SK-N-SH treated with all-trans-retinoic acid at 6 μM for 48 hours (cell line): ENCODE results near the gene CTNNA3.

Experiments used
- ARNTL ChIP-seq: fragments of 450-650 bp; formaldehyde crosslinking; IDR thresholded peaks from 2 replicates; pipeline ENCODE4 v1.5.0; 2020; ENCODE audit warnings: low read depth, mild to moderate bottlenecking, moderate library complexity, borderline replicate concordance
- CREB5 ChIP-seq: fragments of 250-450 bp; sonication (Bioruptor Pico); IDR thresholded peaks from 2 replicates; pipeline ENCODE4 v1.5.1; 2020; ENCODE audit warnings: low read depth, mild to moderate bottlenecking, moderate library complexity
- ISL1 ChIP-seq: fragments of 250-450 bp; sonication (Bioruptor Pico); IDR thresholded peaks from 2 replicates; pipeline ENCODE4 v2.1.2; 2022; ENCODE audit warnings: mild to moderate bottlenecking, moderate library complexity
- ZFP30 ChIP-seq: fragments of 450-650 bp; formaldehyde crosslinking; IDR thresholded peaks from 2 replicates; pipeline ENCODE4 v1.5.0; 2022; ENCODE audit warnings: mild to moderate bottlenecking, moderate library complexity
- ZNF565 ChIP-seq: fragments of 450-650 bp; formaldehyde crosslinking; conservative IDR thresholded peaks from 2 replicates; pipeline ENCODE4 v1.5.0; 2020; ENCODE audit warnings: low read depth, mild to moderate bottlenecking, moderate library complexity
- TF ChIP-seq, protein P1 (sequence below): fragments of 250-450 bp; sonication (Bioruptor Pico); IDR thresholded peaks from 2 replicates; pipeline ENCODE4 v1.5.1; 2021; ENCODE audit warnings: mild to moderate bottlenecking, moderate library complexity

GRCh38 chr10:66514666-66515065 lies 1181.3 kb downstream of the CTNNA3 start:
- TF ChIP-seq ZFP30 (CRISPR knock-in tag) (no peak), ARNTL (CRISPR knock-in tag) (no peak), CREB5 (CRISPR knock-in tag) (no peak), ISL1 (CRISPR knock-in tag) (no peak), ZNF565 (no peak)
- TF ChIP-seq, protein P1, sequence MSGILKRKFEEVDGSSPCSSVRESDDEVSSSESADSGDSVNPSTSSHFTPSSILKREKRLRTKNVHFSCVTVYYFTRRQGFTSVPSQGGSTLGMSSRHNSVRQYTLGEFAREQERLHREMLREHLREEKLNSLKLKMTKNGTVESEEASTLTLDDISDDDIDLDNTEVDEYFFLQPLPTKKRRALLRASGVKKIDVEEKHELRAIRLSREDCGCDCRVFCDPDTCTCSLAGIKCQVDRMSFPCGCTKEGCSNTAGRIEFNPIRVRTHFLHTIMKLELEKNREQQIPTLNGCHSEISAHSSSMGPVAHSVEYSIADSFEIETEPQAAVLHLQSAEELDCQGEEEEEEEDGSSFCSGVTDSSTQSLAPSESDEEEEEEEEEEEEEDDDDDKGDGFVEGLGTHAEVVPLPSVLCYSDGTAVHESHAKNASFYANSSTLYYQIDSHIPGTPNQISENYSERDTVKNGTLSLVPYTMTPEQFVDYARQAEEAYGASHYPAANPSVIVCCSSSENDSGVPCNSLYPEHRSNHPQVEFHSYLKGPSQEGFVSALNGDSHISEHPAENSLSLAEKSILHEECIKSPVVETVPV = no peak
